ENCODE results near the gene BMAL2. TPM values are rescaled to one million over a fixed set of nuclear protein-coding genes. Genes with fewer than 3 reads are reported as not detected.

The BMAL2 gene
- total RNA-seq, 1 donor from 2014 or later = 8.0 TPM

GRCh38 chr12:27305673-27306456 lies 26.8 kb upstream of the BMAL2 start:
- Mint-ChIP-seq H3K27me3 (ENCODE audit: low read depth) (no peaks in the 10 kb centered on the region), H3K27ac (ENCODE audit: unreplicated experiment) (no peak overlapping the region), H3K36me3 (ENCODE audit: low read depth) (peaks cover 3% of the 10 kb centered on the region), H3K4me3 (no peak overlapping the region), H3K9me3 (no peaks in the 10 kb centered on the region), H3K4me1 (no peaks in the 10 kb centered on the region)
- peak; percentile 88 for TF ChIP-seq CTCF (conservative IDR thresholded peaks at IDR 0.05)
- no peak for DNase-seq (ENCODE audit: low read depth, low spot score)

- Mint-ChIP-seq H3K9me3 (no peaks in the 10 kb centered on the region), H3K4me1 (no peaks in the 10 kb centered on the region), H3K4me3 (no peak overlapping the region), H3K27me3 (ENCODE audit: low read depth) (no peaks in the 10 kb centered on the region), H3K36me3 (ENCODE audit: low read depth) (peaks cover 3% of the 10 kb centered on the region), H3K27ac (ENCODE audit: unreplicated experiment) (no peak overlapping the region)
- TF ChIP-seq CTCF (conservative IDR thresholded peaks at IDR 0.05) = no peak
- DNase-seq (ENCODE audit: low read depth, low spot score) = no peak
Observed at GRCh38 chr12:27309293-27309994, 23.2 kb upstream of the BMAL2 start.

GRCh38 chr12:27309995-27310315 lies 22.7 kb upstream of the BMAL2 start:
- H3K9me3 Mint-ChIP-seq = no peaks in the 10 kb centered on the region
- no peak for TF ChIP-seq CTCF (conservative IDR thresholded peaks at IDR 0.05)
- H3K4me1 Mint-ChIP-seq = no peaks in the 10 kb centered on the region
- H3K27me3 Mint-ChIP-seq (ENCODE audit: low read depth) = no peaks in the 10 kb centered on the region
- no peak overlapping the region for H3K27ac Mint-ChIP-seq (ENCODE audit: unreplicated experiment)
- no peak overlapping the region for H3K4me3 Mint-ChIP-seq
- H3K36me3 Mint-ChIP-seq (ENCODE audit: low read depth) = peaks cover 3% of the 10 kb centered on the region
- DNase-seq (ENCODE audit: low read depth, low spot score) = no peak

GRCh38 chr12:27316947-27317346 lies 15.7 kb upstream of the BMAL2 start:
- Mint-ChIP-seq H3K36me3 (ENCODE audit: low read depth) (peaks cover 6% of the 10 kb centered on the region), H3K4me1 (no peaks in the 10 kb centered on the region), H3K27me3 (ENCODE audit: low read depth) (no peaks in the 10 kb centered on the region), H3K4me3 (no peak overlapping the region), H3K27ac (ENCODE audit: unreplicated experiment) (no peak overlapping the region), H3K9me3 (no peaks in the 10 kb centered on the region)
- DNase-seq (ENCODE audit: low read depth, low spot score) = no peak
- TF ChIP-seq CTCF (conservative IDR thresholded peaks at IDR 0.05) = no peak

- peaks cover 3% of the 10 kb centered on the region for H3K36me3 Mint-ChIP-seq (ENCODE audit: low read depth)
- no peak for DNase-seq (ENCODE audit: low read depth, low spot score)
Observed at GRCh38 chr12:27319409-27319808, 13.2 kb upstream of the BMAL2 start.

More at GRCh38 chr12:27319409-27319808, 13.2 kb upstream of the BMAL2 start:
- Mint-ChIP-seq H3K27me3 (ENCODE audit: low read depth) (no peaks in the 10 kb centered on the region), H3K4me1 (no peaks in the 10 kb centered on the region), H3K4me3 (no peak overlapping the region), H3K9me3 (no peaks in the 10 kb centered on the region), H3K27ac (ENCODE audit: unreplicated experiment) (no peak overlapping the region)
- no peak for TF ChIP-seq CTCF (conservative IDR thresholded peaks at IDR 0.05)

All from neural crest cell (in vitro differentiated cells).